22Rv1 (cell line): ENCODE measurements around the gene PUM2.

ENCODE experiments used
- H3K27ac ChIP-seq: fragments of 450-650 bp; 2 replicates; pipeline ENCODE4 v1.5.1; 2017
- ZFX ChIP-seq: fragments of 450-650 bp; IDR thresholded peaks from 2 replicates; pipeline ENCODE4 v1.6.1; 2017; ENCODE audit warnings: antibody characterized with exemption, borderline replicate concordance
- TF ChIP-seq, protein P1 (sequence below): fragments of 450-650 bp; IDR thresholded peaks from 2 replicates; pipeline ENCODE4 v1.5.1; 2017; ENCODE audit warnings: mild to moderate bottlenecking

PUM2 gene

DNA sequence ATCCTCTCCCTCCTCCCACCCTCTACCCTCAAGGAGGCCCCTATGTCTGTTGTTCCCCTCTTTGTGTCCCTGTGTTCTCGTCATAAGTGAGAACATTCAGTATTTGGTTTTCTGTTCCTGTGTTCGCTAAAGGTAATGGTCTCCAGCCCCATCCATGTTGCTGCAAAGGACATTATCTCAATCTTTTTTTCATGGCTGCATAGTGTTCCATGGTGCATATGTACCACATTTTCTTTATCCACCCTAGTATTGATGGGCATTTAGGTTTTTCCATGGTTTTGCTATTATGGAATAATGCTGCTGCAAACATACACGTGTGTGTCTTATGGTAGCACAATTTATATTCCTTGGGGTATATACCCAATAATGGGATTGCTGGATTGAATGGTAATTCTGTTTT is 33.0 kb downstream of the PUM2 start:
- no peak for TF ChIP-seq ZFX
- TF ChIP-seq, protein P1, sequence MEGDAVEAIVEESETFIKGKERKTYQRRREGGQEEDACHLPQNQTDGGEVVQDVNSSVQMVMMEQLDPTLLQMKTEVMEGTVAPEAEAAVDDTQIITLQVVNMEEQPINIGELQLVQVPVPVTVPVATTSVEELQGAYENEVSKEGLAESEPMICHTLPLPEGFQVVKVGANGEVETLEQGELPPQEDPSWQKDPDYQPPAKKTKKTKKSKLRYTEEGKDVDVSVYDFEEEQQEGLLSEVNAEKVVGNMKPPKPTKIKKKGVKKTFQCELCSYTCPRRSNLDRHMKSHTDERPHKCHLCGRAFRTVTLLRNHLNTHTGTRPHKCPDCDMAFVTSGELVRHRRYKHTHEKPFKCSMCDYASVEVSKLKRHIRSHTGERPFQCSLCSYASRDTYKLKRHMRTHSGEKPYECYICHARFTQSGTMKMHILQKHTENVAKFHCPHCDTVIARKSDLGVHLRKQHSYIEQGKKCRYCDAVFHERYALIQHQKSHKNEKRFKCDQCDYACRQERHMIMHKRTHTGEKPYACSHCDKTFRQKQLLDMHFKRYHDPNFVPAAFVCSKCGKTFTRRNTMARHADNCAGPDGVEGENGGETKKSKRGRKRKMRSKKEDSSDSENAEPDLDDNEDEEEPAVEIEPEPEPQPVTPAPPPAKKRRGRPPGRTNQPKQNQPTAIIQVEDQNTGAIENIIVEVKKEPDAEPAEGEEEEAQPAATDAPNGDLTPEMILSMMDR, result no peak
- no peak overlapping the region for H3K27ac ChIP-seq

- TF ChIP-seq ZFX, result no peak
- TF ChIP-seq, protein P1, result no peak
- no peak overlapping the region for H3K27ac ChIP-seq
Observed at GRCh38 chr2:20317197-20317596, 33.4 kb downstream of the PUM2 start.

GRCh38 chr2:20314562-20315501 is 35.8 kb downstream of the PUM2 start:
- H3K27ac ChIP-seq, result no peak overlapping the region
- no peak for TF ChIP-seq ZFX
- TF ChIP-seq, protein P1, result no peak

DNA sequence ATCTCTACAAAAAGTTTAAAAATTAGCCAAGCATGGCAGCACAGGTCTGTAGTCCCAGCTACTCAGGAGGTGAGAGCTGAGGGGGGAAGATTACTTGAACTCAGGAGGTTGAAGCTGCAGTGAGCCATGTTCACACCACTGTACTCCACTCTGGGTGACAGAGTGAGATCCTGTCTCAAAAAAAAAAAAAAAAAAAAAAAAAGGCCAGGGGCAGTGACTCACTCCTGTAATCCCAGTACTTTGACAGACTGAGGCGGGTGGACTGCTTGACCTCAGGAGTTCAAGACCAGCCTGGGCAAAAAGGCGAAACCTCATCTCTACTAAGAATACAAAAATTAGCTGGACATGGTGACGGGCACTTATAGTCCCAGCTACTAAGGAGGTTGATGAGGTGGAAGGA is 37.0 kb downstream of the PUM2 start:
- no peak overlapping the region for H3K27ac ChIP-seq
- TF ChIP-seq ZFX, result no peak
- TF ChIP-seq, protein P1, result no peak

DNA sequence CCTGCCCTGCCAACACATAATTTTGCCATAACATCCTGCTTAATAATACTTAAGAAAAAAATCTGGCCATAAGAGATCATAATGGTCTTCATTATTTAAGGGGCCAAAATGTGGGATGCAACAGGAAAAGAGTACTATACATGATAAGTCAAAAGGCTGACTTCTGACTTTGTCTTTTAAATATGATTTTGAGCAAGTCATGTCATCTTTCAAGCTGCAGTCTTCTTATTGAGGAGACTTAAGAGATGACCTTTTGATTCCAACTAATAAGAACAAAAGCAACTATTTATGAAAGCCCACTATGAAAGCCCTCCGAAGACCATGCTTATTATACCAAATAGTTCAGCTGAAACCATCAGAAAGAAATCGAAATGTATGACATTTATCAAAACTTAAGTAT is 41.6 kb downstream of the PUM2 start:
- TF ChIP-seq ZFX, result no peak
- TF ChIP-seq, protein P1, result no peak
- no peak overlapping the region for H3K27ac ChIP-seq

DNA sequence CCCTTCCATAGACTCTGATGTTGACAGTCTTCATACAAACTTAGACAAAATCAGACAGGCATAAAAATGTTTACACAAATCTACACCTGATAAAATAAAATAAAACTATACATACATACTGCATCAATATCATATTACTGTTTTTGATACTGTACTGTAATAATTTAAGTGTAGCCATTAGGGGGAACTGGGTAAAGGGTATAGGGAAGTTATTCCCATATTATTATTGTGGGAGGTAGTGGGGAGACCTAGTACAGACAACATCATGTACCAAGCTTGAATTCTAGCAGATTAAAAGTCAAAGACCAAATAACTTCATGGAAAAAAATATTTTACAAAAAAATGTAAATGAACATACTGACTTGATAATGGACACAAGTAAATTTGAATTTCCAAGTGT is 43.3 kb downstream of the PUM2 start:
- TF ChIP-seq, protein P1, result no peak
- no peak for TF ChIP-seq ZFX

GRCh38 chr2:20304411-20304810 is 46.2 kb downstream of the PUM2 start:
- no peak overlapping the region for H3K27ac ChIP-seq
- TF ChIP-seq, protein P1, result no peak
- TF ChIP-seq ZFX, result no peak

More for the DNA sequence above, 43.3 kb downstream of the PUM2 start:
- no peak overlapping the region for H3K27ac ChIP-seq
